Measurements from ENCODE around the gene FUT8. TPM values are rescaled to one million over a fixed set of nuclear protein-coding genes. Genes with fewer than 3 reads are reported as not detected.

FUT8 gene
- total RNA-seq, 1 donor from 2014 or later = 56.6 TPM

GRCh38 chr14:65581378-65581777 lies 168.8 kb downstream of the FUT8 start:
- Mint-ChIP-seq H3K27ac (ENCODE audit: unreplicated experiment) (no peak overlapping the region), H3K36me3 (ENCODE audit: unreplicated experiment) (no peaks in the 10 kb centered on the region), H3K27me3 (ENCODE audit: unreplicated experiment) (no peaks in the 10 kb centered on the region), H3K4me1 (ENCODE audit: low read depth, unreplicated experiment) (peaks cover 8% of the 10 kb centered on the region), H3K4me3 (ENCODE audit: unreplicated experiment) (no peak overlapping the region), H3K9me3 (ENCODE audit: unreplicated experiment) (no peaks in the 10 kb centered on the region)
- no peak for DNase-seq
- no peak for TF ChIP-seq CTCF (IDR thresholded peaks at IDR 0.05; ENCODE audit: partially characterized antibody, unreplicated experiment)

- Mint-ChIP-seq H3K4me1 (ENCODE audit: low read depth, unreplicated experiment) (peaks cover 8% of the 10 kb centered on the region), H3K9me3 (ENCODE audit: unreplicated experiment) (no peaks in the 10 kb centered on the region), H3K27ac (ENCODE audit: unreplicated experiment) (no peak overlapping the region), H3K36me3 (ENCODE audit: unreplicated experiment) (no peaks in the 10 kb centered on the region), H3K27me3 (ENCODE audit: unreplicated experiment) (no peaks in the 10 kb centered on the region), H3K4me3 (ENCODE audit: unreplicated experiment) (no peak overlapping the region)
- DNase-seq = no peak
- no peak for TF ChIP-seq CTCF (IDR thresholded peaks at IDR 0.05; ENCODE audit: partially characterized antibody, unreplicated experiment)
These were observed 169.3 kb downstream of the FUT8 start for GRCh38 chr14:65581799-65582198.

GRCh38 chr14:65585216-65585615 lies 172.7 kb downstream of the FUT8 start:
- no peaks in the 10 kb centered on the region for H3K9me3 Mint-ChIP-seq (ENCODE audit: unreplicated experiment)
- H3K4me3 Mint-ChIP-seq (ENCODE audit: unreplicated experiment) = no peak overlapping the region
- no peaks in the 10 kb centered on the region for H3K4me1 Mint-ChIP-seq (ENCODE audit: low read depth, unreplicated experiment)
- no peak overlapping the region for H3K27ac Mint-ChIP-seq (ENCODE audit: unreplicated experiment)
- H3K27me3 Mint-ChIP-seq (ENCODE audit: unreplicated experiment) = no peaks in the 10 kb centered on the region
- no peaks in the 10 kb centered on the region for H3K36me3 Mint-ChIP-seq (ENCODE audit: unreplicated experiment)
- no peak for TF ChIP-seq CTCF (IDR thresholded peaks at IDR 0.05; ENCODE audit: partially characterized antibody, unreplicated experiment)
- no peak for DNase-seq

GRCh38 chr14:65588426-65589140 lies 176.1 kb downstream of the FUT8 start:
- no peak for DNase-seq
- Mint-ChIP-seq H3K4me3 (ENCODE audit: unreplicated experiment) (no peak overlapping the region), H3K36me3 (ENCODE audit: unreplicated experiment) (no peaks in the 10 kb centered on the region), H3K9me3 (ENCODE audit: unreplicated experiment) (no peaks in the 10 kb centered on the region), H3K4me1 (ENCODE audit: low read depth, unreplicated experiment) (no peaks in the 10 kb centered on the region), H3K27ac (ENCODE audit: unreplicated experiment) (no peak overlapping the region), H3K27me3 (ENCODE audit: unreplicated experiment) (no peaks in the 10 kb centered on the region)
- TF ChIP-seq CTCF (IDR thresholded peaks at IDR 0.05; ENCODE audit: partially characterized antibody, unreplicated experiment) = no peak

GRCh38 chr14:65594153-65594881 lies 181.8 kb downstream of the FUT8 start:
- H3K4me3 Mint-ChIP-seq (ENCODE audit: unreplicated experiment) = no peak overlapping the region
- no peak for TF ChIP-seq CTCF (IDR thresholded peaks at IDR 0.05; ENCODE audit: partially characterized antibody, unreplicated experiment)
- H3K27ac Mint-ChIP-seq (ENCODE audit: unreplicated experiment) = no peak overlapping the region
- no peaks in the 10 kb centered on the region for H3K27me3 Mint-ChIP-seq (ENCODE audit: unreplicated experiment)
- no peak for DNase-seq
- H3K9me3 Mint-ChIP-seq (ENCODE audit: unreplicated experiment) = no peaks in the 10 kb centered on the region
- H3K4me1 Mint-ChIP-seq (ENCODE audit: low read depth, unreplicated experiment) = peaks cover 2% of the 10 kb centered on the region
- no peaks in the 10 kb centered on the region for H3K36me3 Mint-ChIP-seq (ENCODE audit: unreplicated experiment)

Data from glutamatergic neuron (in vitro differentiated cells).